NCI-H524 treated with DMSO at 0.1 percent for 48 hours (cell line): ENCODE measurements around the gene ABCG1.

Experiments
- DNase-seq: peaks from one replicate; lab custom pipeline; 2025; lab: John Stamatoyannopoulos, UW

ABCG1 gene

GRCh38 chr21:42272109-42272962 is 53.4 kb downstream of the ABCG1 start:
- DNase-seq: no peak

GRCh38 chr21:42272984-42273600 is 54.2 kb downstream of the ABCG1 start:
- DNase-seq: no peak

- DNase-seq: no peak
Observed at GRCh38 chr21:42276076-42276475, 57.1 kb downstream of the ABCG1 start.

GRCh38 chr21:42276526-42277154 is 57.7 kb downstream of the ABCG1 start:
- no peak for DNase-seq

- DNase-seq: no peak
Observed at GRCh38 chr21:42277593-42277992, 58.7 kb downstream of the ABCG1 start.

GRCh38 chr21:42278451-42279149 is 59.7 kb downstream of the ABCG1 start:
- DNase-seq: no peak

GRCh38 chr21:42279341-42279871 is 60.5 kb downstream of the ABCG1 start:
- no peak for DNase-seq

- DNase-seq: no peak
Observed at GRCh38 chr21:42279888-42280287, 60.9 kb downstream of the ABCG1 start.

GRCh38 chr21:42280356-42281180 is 61.6 kb downstream of the ABCG1 start:
- DNase-seq: no peak

GRCh38 chr21:42281181-42281680 is 62.3 kb downstream of the ABCG1 start:
- no peak for DNase-seq

- DNase-seq: no peak
Observed at GRCh38 chr21:42282021-42282420, 63.1 kb downstream of the ABCG1 start.

GRCh38 chr21:42282715-42283114 is 63.8 kb downstream of the ABCG1 start:
- DNase-seq: no peak

- DNase-seq: no peak
Observed at GRCh38 chr21:42285569-42286245, 66.8 kb downstream of the ABCG1 start.

GRCh38 chr21:42286416-42286815 is 67.5 kb downstream of the ABCG1 start:
- DNase-seq: no peak

GRCh38 chr21:42287193-42288083 is 68.5 kb downstream of the ABCG1 start:
- DNase-seq: no peak

GRCh38 chr21:42288962-42289361 is 70.0 kb downstream of the ABCG1 start:
- no peak for DNase-seq

GRCh38 chr21:42289926-42290325 is 71.0 kb downstream of the ABCG1 start:
- DNase-seq: no peak

GRCh38 chr21:42290505-42290904 is 71.6 kb downstream of the ABCG1 start:
- no peak for DNase-seq

GRCh38 chr21:42291003-42291750 is 72.2 kb downstream of the ABCG1 start:
- no peak for DNase-seq
